ENCODE measurements around the gene BCAS3.

DNA sequence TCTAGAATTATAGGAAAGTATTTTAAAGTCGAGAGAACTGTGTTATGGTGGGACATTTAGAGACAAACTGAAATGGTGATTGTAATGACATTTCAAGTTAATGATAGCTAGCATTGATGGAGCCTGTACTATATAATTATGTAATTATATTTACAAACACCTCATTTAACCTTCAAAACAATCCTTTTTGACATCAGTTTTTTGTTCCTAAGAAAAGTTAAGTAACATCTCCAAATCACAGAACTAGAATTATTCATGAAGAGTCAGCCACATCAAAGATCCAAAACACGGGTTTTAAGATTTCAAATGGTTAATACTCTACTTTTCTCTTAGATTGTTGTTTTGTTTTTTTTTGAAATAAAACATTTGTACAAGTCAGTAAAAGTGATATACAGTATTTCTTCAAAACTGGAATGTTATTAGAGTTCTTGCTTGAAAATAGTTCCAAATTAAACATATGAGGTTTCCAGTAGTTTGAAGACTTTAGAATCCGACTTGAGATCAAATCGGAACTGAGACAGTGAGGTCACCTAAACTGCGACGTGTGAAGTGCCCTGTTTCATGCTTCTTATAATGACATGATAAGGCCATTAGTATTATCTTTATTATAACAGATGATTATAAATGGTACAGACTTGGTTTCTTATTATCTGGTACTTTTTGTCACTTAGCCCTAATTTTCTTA is 457.0 kb downstream of the BCAS3 start:
- no peak for TF ChIP-seq POLR2A (IDR thresholded peaks at IDR 0.05; ENCODE audit: low read depth, low read length)
- TF ChIP-seq POLR2AphosphoS5 (IDR thresholded peaks at IDR 0.05; ENCODE audit: low read depth, low read length) = no peak
- TF ChIP-seq TAF1 (IDR thresholded peaks at IDR 0.05; ENCODE audit: borderline replicate concordance, low read depth, low read length) = no peak
